Lower leg skin (tissue), 3 donors: Measurements from ENCODE around the gene LRCOL1.

Experiments
- POLR2A ChIP-seq, 2 donors: fragments of 450-650 bp; IDR thresholded peaks; one replicate each; pipeline ENCODE4 v1.6.1; 2016 to 2017; ENCODE audit warnings: antibody characterized with exemption in 2 of 2, mild to moderate bottlenecking in 1 of 2, moderate library complexity in 1 of 2
- TF ChIP-seq, protein P1 (sequence below), 3 donors: fragments of 450-650 bp; IDR thresholded peaks; one replicate each; pipeline ENCODE4 v1.5.1; 2016; ENCODE audit warnings: antibody characterized with exemption in 3 of 3, mild to moderate bottlenecking in 3 of 3, moderate library complexity in 2 of 3

GRCh38 chr12:132576701-132577100, 33.7 kb downstream of the LRCOL1 start:
- TF ChIP-seq, protein P1, sequence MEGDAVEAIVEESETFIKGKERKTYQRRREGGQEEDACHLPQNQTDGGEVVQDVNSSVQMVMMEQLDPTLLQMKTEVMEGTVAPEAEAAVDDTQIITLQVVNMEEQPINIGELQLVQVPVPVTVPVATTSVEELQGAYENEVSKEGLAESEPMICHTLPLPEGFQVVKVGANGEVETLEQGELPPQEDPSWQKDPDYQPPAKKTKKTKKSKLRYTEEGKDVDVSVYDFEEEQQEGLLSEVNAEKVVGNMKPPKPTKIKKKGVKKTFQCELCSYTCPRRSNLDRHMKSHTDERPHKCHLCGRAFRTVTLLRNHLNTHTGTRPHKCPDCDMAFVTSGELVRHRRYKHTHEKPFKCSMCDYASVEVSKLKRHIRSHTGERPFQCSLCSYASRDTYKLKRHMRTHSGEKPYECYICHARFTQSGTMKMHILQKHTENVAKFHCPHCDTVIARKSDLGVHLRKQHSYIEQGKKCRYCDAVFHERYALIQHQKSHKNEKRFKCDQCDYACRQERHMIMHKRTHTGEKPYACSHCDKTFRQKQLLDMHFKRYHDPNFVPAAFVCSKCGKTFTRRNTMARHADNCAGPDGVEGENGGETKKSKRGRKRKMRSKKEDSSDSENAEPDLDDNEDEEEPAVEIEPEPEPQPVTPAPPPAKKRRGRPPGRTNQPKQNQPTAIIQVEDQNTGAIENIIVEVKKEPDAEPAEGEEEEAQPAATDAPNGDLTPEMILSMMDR (IDR thresholded peaks at IDR 0.05), result no peak
- TF ChIP-seq POLR2A (IDR thresholded peaks at IDR 0.05), result no peak
